Measurements from ENCODE around the gene KRTAP5-6.
"Not testable (repeated sequence)": the region's sequence is repeated elsewhere in the genome, so short reads cannot be mapped to it uniquely, and the experiment has no call there.

KRTAP5-6 gene

GRCh38 chr11:1661454-1662269 is 35.3 kb upstream of the KRTAP5-6 start:
- DNase-seq = not testable (repeated sequence)

- not testable (repeated sequence) for DNase-seq
Observed at GRCh38 chr11:1662699-1663283, 34.2 kb upstream of the KRTAP5-6 start.

- no peak for DNase-seq
Observed at GRCh38 chr11:1665313-1665712, 31.7 kb upstream of the KRTAP5-6 start.

- no peak for DNase-seq
Observed at GRCh38 chr11:1667121-1667850, 29.7 kb upstream of the KRTAP5-6 start.

GRCh38 chr11:1667906-1668305 is 29.1 kb upstream of the KRTAP5-6 start:
- no peak for DNase-seq

GRCh38 chr11:1668911-1669473 is 28.0 kb upstream of the KRTAP5-6 start:
- no peak for DNase-seq

GRCh38 chr11:1669546-1670218 is 27.3 kb upstream of the KRTAP5-6 start:
- DNase-seq = no peak

- not testable (repeated sequence) for DNase-seq
Observed at GRCh38 chr11:1670457-1670856, 26.5 kb upstream of the KRTAP5-6 start.

- DNase-seq = no peak
Observed at GRCh38 chr11:1670905-1671371, 26.1 kb upstream of the KRTAP5-6 start.

- DNase-seq = no peak
Observed at GRCh38 chr11:1671658-1672057, 25.3 kb upstream of the KRTAP5-6 start.

- no peak for DNase-seq
Observed at GRCh38 chr11:1672613-1673350, 24.2 kb upstream of the KRTAP5-6 start.

GRCh38 chr11:1673446-1674172 is 23.4 kb upstream of the KRTAP5-6 start:
- DNase-seq = no peak

- no peak for DNase-seq
Observed at GRCh38 chr11:1674173-1675131, 22.5 kb upstream of the KRTAP5-6 start.

- DNase-seq = no peak
Observed at GRCh38 chr11:1675536-1676228, 21.3 kb upstream of the KRTAP5-6 start.

GRCh38 chr11:1676229-1676740 is 20.7 kb upstream of the KRTAP5-6 start:
- no peak for DNase-seq

GRCh38 chr11:1679881-1680280 is 17.1 kb upstream of the KRTAP5-6 start:
- no peak for DNase-seq

GRCh38 chr11:1682225-1682905 is 14.6 kb upstream of the KRTAP5-6 start:
- no peak for DNase-seq

GRCh38 chr11:1683216-1683615 is 13.8 kb upstream of the KRTAP5-6 start:
- DNase-seq = not testable (repeated sequence)
